ENCODE data around the gene ACTL9. TPM values are rescaled to one million over a fixed set of nuclear protein-coding genes. Genes with fewer than 3 reads are reported as not detected.

The ACTL9 gene
- polyA plus RNA-seq, 1 donor: not detected

DNA sequence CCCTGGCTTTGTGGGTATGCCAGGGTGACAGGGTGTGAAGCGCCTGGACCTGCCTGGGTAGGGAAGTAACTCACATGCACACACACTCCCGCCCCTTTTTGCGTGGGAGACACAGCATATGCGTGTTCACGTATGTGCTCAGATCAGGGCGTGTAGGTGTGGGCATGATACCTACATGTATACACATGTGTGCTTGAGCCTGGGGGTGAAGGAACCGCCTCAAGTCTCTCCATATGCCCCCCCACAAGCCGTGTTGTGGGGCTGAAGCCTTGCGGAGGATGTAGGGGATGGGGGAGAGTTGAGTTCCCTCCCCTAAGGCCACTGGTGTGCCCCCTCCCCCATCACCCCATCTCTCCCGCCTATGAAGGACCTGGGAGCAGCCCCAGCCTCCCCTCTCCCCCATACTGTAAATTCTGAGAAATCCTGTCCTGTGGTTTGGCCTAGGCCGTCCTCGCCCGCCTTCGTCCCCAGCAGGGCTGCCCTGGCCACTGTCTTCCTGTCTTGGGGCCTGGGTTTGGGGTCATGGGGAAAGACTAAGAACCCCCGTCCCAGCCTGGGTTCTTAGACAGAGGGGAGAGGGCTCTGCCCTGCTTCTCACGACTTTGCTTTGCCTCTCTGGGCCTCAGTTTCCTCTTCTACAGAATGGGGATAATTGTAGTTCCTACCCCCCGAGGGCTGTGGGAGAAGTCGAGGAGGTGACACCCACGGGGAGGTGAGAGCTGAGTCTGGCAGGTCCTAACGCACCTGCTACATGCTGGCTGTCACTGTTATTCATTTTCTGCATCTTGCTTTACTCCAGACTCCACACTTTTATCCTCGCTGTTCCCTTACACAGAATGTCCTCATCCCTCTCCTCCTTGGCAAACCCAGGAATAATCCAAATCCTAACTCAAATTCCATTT lies 14.3 kb downstream of the ACTL9 start:
- no peak for DNase-seq

- no peak for DNase-seq
These were observed 15.7 kb downstream of the ACTL9 start for GRCh38 chr19:8682931-8683330.

- DNase-seq: no peak
These were observed 16.1 kb downstream of the ACTL9 start for GRCh38 chr19:8682472-8682871.

- no peak for DNase-seq
These were observed 17.1 kb downstream of the ACTL9 start for GRCh38 chr19:8681345-8682029.

DNA sequence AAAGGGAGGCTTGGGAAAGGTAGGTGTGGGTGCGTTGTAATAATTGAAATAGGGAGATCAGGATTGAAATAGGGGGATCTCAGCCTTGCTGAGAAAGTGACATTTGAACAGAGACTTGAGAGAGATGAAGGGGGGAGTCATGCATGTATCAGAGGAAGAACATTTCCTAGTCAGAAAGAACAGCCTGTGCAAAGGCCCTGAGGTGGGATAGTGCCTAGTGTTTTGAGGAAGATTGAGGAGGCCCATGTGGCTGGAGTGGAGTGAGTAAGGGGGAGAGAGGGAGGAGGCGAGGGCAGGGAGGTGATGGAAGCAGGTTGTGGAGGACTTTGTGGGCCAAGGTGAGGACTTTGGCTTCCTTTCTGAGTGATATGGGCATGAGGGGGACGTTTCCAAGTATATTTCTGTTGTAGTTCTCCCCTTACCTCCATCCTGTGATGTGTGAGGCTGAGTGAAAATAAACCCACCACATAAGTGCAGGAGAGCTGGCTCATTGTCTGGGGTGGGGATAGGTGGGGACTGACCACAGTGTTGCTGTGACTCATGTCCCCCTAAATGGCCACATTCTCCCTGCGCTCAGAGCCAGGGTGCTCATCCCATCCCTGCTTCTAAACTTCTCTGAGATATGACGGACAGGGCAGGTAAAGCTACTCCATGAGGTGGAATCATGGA lies 17.8 kb downstream of the ACTL9 start:
- no peak for DNase-seq

GRCh38 chr19:8678244-8678807 lies 20.3 kb downstream of the ACTL9 start:
- no peak for DNase-seq

DNA sequence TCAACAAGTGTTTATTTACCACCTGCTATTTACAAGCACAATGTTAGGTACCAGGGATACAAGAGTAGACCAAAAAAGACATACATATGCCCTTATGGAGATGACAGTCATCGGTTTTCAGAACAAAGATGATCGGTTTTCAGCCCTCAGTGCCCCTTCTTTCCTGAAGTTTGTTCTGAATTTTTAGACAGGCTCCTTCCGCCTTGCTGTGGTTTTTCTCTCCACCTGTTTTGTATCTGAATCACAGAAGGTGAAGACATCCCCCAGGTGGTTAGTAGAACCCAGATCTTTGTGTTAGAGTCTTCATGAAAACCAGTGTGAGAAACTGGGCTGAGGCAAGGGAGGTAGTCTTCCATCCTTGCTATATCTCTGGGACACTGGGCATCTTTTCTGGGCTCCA lies 23.5 kb downstream of the ACTL9 start:
- DNase-seq: no peak

GRCh38 chr19:8673276-8673891 lies 25.2 kb downstream of the ACTL9 start:
- DNase-seq: no peak

DNA sequence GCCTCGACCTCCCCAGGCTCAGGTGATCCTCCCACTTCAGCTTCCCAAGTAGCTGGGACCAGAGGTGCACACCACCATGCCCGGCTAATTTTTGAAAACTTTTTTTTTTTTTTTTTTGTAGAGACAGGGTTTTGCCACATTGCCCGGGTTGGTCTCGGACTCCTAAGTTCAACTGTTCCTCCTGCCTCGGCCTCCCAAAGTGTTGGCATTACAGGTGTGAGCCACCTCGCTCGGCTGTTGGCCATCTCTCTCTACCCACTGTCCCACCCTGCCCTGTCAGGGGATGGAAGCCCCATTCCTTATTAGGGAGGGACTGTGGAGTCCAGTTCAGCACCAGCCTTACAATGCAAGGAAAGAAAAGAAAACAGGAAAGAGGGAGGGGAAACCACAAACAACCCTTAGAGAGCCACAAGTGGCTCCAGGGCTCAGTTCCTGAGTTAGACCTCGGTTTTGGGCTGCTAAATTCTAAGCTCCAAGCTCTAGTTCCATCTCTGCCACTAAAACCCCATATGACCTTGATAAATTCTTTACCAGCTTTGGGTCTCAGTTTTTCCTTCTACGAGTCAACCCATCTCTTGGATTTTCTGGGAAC lies 31.7 kb downstream of the ACTL9 start:
- no peak for DNase-seq

- no peak for DNase-seq
These were observed 33.0 kb downstream of the ACTL9 start for GRCh38 chr19:8665468-8666213.

- DNase-seq: no peak
These were observed 33.9 kb downstream of the ACTL9 start for GRCh38 chr19:8664671-8665057.

DNA sequence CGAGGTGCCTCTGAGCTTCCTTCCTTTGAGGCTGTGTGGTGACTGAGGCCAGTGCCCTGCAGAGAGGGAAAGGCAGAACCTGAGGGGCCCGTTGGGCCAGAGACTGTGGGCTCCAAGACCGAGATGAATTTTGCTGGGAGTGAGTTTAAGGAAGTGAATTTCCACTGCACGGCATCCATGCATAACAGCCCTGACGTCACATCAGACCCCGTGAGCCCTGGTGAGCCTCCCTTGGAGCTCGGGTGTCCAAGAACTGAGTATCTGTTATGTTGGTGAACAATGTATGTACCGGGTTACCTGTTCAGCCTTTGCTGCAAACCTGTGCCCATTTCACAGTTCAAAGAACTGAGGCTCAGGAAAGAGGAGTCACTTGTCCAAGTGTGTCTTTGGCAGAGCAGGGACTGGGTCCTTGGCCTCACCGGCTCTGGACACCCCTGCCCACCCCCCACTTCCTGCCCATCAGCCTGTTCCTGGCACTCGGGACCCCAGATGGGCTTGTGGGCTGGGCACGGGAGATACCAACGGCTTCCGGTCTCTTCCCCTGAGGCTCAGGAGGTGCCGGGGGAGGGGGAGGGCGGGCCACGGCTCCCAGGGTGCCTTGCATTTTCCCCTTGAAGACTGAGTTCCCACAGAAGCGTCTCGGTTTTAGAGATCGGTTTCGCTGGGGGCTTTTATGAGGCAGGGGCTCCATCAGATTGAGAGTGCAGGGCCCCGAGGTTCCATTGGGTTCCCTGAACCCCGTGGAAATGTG lies 34.5 kb downstream of the ACTL9 start:
- no peak for DNase-seq

- DNase-seq: no peak
These were observed 36.3 kb downstream of the ACTL9 start for GRCh38 chr19:8662263-8662662.

DNA sequence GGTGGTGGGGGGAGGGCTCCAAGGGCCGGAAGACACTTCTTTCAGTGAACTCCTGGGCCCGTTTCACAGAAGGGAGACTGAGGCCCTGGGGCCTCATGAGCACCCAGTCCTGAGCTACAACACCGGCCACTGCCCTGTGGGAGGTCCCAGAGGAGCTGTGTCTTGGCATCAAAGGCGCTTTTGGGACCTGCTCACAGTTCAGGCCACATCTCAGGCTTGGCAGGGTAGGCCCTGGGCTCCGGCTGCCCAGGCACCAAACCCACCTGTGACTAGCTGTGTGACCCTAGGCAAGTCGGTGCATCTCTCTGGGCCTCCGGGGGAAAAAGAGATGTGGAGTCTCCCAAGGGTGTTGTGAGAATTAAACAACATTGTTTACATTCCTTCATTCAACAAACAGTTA lies 38.7 kb downstream of the ACTL9 start:
- no peak for DNase-seq

DNA sequence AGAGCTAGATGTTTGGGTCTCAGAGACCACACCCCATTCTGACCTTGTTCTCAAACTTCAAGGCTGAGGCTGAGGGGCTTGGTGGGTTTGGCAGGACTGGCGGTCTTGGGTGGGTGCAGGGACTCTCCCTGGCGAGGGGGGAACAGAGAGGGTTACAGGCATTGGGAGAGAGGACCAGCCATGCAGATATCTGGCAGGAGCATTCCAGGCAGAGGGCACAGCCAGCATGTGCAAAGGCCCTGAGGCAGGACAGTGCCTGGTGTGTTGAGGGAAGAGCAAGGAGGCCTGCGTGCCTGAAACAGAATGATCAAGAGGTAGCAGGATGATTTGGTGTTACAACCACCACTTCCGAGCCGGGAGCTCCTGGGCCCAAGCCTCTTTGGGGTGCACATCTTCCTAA lies 40.7 kb downstream of the ACTL9 start:
- no peak for DNase-seq

- DNase-seq: no peak
These were observed 43.3 kb downstream of the ACTL9 start for GRCh38 chr19:8655340-8655709.

- DNase-seq: peak; percentile 37
These were observed 43.8 kb downstream of the ACTL9 start for GRCh38 chr19:8654591-8655339.

DNA sequence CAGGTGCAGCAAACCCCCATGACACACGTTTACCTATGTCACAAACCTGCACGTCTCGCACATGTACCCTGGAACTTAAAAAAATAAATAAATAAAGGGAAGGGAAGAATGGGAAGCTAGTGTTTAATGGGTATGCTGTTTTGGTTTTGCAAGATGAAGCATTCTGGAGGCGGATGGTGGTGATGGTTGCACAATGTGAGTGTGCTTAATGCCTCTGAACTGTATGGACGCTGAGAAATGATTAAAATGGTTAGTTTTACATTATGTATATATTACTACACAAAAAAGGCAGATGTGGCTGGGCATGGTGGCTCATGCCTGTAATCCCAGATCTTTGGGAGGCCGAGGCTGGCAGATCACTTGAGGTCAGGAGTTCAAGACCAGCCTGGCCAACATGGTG lies 50.4 kb downstream of the ACTL9 start:
- no peak for DNase-seq
